GM19023 (cell line): ENCODE data around the gene CERS4.
"Not testable (repeated sequence)": the region's sequence is repeated elsewhere in the genome, so short reads cannot be mapped to it uniquely, and the experiment has no call there.

Experiments
- ATAC-seq: cut with Tn5 transposase; IDR thresholded peaks from one replicate; pipeline ENCODE4 v1.9.1; 2021; ENCODE audit warnings: mild to moderate bottlenecking, moderate library complexity; ENCODE audit not compliant: unreplicated experiment

Gene CERS4

DNA sequence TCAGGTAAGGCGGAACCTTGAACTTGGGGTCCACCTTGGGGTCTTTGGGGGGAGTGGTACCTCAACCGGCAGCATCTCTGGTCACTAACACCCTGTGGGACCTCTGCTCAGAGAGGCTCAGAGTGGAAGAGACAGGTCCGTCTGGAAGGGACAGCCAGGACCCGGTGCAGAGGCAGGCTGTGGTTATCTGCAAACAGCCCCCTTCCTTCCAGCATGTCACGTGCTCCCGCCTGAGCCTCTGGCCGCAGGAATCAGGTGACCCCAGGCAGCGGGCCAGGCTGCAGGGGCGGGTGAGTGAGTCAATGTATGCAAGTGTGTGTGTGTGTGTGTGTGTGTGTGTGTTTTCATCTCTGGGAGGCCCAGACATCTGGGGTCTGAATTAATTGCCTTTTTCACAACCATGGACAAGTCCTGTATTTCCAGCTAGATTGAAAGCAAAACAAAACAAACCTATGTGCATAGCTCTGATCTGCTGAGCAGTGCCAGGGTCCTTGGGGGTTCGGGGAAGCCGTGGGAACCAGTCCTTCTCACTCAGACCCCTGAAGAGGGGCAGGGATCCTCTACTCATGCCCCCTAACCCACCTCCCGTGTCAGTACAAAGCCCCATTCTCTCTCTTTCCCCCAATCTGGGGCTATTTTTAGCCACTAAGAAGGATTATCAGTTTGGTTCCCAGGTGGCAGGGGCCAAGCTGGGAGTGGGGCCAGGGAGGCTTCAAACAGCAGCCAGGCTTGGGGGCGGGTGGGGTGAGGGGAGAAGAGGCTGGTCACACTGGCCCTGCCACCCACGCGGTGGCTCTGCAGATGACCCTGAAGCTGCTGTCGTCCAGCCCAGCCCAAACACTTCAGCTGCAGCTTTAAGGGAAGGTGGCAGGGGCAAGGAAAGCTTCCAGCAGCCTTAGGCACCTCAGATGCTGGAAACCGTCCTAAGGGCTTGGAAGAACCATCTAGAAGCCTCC, 31.4 kb downstream of the CERS4 start:
- ATAC-seq: peak; percentile 78

DNA sequence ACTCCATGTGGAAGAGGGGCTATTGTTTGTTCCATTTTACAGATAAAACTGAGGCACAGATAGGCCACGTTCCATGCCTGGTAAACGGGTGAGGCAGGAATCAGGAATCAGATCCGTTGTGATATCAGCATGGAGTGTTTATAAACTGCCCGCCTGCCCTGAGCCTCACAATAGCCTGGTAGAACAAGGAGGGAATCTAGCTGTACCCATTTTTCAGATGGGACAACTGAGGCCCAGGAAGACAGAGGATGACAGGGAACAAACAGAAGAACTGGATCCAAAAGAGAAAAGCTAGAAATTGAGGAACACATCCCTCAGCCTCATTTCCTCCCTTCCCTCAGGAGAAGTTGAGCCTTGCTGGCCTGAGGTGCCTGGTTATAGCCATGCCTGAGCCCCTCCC, 32.5 kb downstream of the CERS4 start:
- no peak for ATAC-seq

DNA sequence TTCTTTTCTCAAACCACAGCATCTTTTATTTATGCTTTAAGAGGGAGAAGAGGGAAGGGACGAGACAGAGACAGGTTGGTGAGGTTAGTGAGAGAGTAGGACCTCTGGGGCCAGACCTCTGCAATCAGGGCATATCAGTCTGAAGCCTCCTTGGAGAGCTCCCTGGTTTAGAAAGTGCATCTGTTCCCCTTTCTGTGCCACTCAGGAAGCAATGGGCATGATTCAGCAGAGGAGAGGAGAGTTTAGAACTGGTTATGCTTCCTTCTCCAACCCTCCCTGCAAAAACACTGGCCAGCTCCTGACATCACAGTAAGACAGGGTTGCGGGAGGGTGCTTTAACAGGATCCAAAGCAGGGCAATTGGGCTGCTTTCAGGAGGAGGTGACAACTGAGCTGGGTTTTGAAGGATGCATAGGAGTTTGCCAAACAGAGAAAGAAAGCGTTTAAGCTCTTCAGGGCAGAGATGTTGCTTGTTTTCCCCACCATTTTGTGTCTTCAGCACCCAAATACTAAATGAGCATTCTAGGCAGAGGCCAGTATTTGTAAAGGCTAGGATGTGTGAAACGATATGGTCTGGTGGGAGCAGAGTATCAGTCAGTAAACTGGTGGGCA, 33.1 kb downstream of the CERS4 start:
- no peak for ATAC-seq

- ATAC-seq: no peak
Measured at GRCh38 chr19:8243146-8243545, 34.0 kb downstream of the CERS4 start.

DNA sequence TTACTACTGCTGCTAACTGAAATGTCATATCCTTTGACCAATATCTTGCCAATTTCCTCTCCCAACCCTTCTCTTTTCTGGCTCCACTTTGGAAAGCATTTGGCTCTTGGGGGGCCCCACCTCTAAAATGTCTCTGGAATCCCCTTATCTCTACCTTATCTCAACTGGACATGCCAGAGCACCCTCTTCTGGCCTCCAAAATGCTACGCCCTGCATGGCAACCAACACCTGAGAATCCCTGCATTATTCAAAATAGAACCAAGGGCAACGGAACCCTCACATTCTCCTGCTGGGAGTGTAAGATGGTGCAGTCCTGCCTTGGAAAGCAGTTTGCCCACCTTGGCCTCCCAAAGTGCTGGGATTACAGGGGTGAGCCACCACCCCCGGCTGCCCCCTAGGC, 35.3 kb downstream of the CERS4 start:
- no peak for ATAC-seq

DNA sequence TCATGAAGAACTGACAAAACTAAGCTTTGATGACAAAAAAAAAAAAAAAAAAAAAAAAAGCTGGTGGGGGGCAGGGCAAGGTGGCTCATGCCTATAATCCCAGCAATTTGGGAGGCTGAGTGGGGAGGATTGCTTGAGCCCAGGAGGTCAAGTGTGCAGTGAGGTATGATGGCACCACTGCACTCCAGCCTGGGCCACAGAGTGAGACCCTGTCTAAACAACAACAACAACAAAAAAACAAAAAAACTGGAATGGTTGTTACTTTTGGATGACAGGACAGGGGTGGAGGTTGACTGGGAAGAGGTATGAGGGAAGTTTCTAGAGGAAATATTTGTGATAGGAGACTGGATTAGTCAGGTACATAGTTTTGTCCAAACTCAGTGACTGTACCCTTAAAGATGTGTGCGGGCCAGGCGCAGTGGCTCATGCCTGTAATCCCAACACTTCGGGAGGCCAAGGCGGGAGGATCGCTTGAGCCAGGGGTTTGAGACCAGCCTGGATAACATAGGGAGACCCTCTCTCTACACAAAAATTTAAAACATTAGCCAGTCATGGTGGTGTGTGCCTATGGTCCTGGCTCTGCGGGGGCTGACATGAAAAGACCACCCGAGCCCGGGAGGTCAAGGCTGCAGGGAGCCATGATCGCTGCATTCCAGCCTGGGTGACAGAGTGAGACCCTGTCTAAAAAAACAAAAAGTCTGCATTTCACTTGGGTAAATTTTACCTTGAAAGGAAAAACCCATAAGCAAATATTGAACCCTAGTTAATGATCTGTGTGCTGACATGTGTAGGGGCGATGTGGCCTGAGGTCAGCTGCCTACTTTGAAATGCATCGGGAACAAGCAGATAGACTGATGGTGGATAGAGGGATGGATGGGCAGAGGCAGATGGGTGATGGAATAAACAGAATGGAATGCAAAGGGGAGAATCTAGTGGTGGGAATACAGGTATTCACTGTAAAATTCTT, 37.0 kb downstream of the CERS4 start:
- no peak for ATAC-seq

- ATAC-seq: not testable (repeated sequence)
Measured at GRCh38 chr19:8247129-8247890, 38.1 kb downstream of the CERS4 start.

GRCh38 chr19:8248348-8249328, 39.5 kb downstream of the CERS4 start:
- no peak for ATAC-seq

DNA sequence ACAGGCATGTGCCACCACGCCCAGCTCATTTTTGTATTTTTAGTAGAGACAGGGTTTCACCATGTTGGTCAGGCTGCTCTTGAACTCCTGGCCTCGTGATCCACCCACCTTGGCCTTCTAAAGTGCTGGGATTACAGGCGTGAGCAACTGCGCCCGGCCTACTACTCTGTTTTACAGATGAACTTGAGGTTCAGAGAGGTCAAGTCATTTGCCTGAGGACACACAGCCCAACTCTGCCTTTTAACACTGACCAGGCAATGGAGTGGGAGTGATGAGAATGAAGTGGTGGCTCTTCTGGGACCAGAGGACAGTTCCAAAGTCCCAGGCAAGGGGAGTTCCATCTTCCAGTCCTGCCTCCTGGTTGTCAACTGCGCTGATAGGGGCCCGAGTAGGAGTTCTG, 41.4 kb downstream of the CERS4 start:
- no peak for ATAC-seq

DNA sequence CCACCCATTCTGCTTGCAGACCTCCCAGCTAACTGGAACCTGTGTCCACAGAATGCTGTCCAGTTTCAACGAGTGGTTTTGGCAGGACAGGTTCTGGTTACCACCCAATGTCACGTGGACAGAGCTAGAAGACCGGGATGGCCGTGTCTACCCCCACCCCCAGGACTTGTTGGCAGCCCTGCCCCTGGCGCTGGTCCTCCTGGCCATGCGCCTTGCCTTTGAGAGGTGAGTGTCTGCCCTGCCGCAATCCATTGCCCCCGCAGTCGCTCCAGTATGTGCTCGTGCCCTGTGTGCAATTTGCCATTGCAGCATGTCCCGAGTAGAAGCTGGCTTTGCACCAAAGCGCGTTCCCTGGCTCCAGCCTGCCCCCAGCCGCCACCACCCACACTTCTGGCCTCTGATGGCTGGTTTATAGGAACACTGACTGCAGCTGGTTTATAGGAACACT, 41.9 kb downstream of the CERS4 start:
- no peak for ATAC-seq

DNA sequence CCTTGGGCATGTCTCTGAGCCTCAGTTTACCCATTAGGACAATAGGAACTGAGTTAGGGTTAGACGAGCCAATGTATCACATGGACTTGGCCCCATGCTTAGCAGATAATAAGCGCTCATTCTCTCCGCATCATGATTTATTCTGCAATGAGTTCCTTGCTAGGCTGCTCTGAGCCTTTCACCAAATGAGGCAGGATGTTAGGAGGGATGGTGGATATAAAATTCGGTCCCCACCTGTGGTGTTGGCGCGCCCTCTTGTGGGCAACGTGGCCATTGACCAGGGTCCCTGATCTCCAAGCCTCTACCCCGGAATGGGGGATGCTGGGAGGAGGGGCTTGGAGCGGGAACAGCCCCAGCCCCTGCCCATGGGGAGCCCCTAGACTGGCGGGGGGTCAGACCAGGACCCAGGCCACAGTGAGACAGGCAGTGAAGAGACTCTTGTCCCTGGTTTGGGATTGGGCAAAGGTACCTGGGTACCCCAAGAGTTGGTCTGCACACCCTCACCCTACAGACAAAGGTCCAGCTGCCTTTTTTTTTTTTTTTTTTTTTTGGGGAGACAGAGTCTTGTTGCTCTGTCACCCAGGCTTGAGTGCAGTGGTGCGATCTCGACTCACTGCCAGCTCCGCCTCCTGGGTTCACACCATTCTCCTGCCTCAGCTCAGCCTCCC, 43.9 kb downstream of the CERS4 start:
- ATAC-seq: no peak

DNA sequence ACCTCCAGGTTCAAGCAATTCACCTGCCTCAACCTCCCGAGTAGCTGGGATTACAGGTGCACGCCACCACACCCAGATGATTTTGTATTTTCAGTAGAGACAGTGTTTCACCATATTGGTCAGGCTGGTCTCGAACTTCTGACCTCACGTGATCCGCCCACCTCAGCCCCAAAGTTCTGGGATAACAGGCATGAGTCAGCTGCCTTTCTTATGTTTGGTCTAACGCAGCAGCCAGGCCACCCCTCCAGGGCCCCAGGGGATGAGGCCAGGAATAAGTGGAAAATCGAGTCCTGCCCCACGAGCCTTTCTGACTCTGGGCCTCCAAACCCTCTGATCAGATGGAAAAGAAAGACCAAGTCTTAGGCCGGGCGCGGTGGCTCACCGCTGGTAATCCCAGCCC, 44.5 kb downstream of the CERS4 start:
- ATAC-seq: no peak

DNA sequence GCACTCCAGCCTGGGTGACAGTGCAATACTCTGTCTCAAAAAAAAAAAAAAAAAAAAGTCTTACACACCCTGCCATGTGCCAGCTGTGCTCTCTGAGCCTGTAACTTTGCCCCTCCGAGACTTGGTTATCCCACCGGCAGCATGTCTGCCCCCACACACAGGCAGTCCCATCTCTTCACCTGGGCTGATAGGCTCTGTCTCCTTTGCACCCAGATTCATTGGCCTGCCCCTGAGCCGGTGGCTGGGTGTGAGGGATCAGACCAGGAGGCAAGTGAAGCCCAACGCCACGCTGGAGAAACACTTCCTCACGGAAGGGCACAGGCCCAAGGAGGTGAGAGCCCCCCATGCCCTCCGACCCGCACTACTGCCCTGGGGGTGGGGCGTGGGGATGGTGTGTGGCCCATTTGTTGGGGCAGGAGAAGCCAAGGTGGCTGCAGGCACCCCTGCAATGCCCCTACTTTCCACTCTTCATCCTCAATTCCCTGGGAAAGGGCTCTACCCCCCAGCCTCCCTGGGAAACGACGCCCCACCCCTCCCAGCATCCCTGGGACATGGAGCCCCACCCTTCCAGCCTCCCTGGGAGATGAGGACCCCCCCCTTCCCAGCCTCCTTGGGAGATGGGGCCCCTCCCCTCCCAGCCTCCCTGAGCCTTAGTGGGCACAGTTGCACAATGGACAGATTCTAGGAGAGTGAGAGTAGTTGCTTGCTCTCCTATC, 45.3 kb downstream of the CERS4 start:
- ATAC-seq: no peak

DNA sequence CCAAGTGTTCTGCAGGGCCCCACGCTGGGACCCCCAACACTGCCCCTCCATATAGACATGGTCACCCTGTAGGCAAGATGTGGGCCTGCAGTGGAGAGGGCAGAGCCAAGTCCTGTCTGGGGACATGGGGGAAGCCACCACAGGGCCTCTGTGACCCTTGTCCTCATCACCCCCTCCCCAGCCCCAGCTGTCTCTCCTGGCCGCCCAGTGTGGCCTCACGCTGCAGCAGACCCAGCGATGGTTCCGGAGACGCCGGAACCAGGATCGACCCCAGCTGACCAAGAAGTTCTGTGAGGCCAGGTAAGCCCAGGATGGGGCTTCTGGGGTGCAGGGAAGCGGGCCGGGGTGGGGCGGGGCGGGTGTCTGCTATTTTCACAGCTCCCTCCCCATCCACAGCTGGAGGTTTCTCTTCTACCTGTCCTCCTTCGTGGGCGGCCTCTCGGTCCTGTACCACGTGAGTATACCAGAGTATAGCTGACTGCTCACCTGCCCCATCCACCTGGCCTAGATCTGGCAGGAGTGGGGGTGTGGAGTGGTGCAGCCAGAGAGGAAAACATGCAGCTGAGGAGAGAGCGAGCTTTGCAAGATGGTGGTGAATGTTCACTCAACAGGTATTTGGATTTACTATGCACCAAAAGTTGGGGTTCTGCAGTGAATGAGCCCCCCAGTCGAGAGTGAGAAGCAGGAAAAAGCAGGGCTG, 46.4 kb downstream of the CERS4 start:
- ATAC-seq: no peak

DNA sequence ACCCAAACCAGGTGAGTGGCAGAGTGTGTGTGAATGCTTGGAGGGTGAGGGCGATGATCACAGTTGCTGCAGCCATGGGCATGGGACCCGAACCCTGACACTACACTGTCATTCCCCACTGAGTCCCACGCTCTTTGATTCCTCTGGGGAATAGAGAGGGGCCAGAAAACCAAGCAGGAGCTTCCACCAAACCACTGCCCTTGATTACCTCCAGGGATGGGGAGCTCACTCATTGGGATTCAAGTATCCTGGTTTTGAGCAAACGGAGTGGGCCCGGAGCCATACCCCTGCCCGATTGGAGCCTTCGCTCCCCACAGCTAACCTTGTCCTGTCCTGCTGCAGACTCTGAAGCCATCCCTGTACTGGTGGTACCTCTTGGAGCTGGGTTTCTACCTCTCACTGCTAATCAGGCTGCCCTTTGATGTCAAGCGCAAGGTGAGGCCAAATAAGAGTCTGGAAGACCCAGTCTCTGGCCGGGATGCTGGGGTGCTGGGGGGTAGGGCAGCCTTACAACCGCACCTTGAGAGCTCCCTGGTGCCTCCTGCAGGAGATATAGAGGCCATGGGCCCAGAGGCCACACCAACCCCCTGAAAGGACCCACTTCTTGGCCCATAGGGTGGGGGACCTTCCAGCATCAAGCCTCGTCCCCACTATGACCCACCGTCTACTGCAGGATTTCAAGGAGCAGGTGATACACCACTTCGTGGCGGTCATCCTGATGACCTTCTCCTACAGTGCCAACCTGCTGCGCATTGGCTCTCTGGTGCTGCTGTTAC, 47.3 kb downstream of the CERS4 start:
- no peak for ATAC-seq

GRCh38 chr19:8257052-8257443, 47.9 kb downstream of the CERS4 start:
- ATAC-seq: no peak
